Astrocyte (in vitro differentiated cells and primary cell): ENCODE results near the gene NFIA. TPM values are rescaled to one million over a fixed set of nuclear protein-coding genes. Genes with fewer than 3 reads are reported as not detected.

Source experiments
- DNase-seq: peaks from one replicate; pipeline ENCODE4 v3.0.0-alpha.2; 2010; ENCODE audit warnings: low read depth
- FAIRE-seq: peaks from 2 replicates; lab custom pipeline; 2011; peaks lifted over from hg19 to GRCh38; lab: Jason Lieb, UNC
- H2AFZ ChIP-seq: 2 replicates; pipeline ENCODE4 v1.6.0; 2012; ENCODE audit warnings: low read depth, low read length, inconsistent platforms
- H3K27ac ChIP-seq: 2 replicates; pipeline ENCODE4 v1.5.1; 2011; ENCODE audit warnings: low read depth, low read length, inconsistent platforms
- H3K27me3 ChIP-seq: 2 replicates; pipeline ENCODE4 v1.6.0; 2011; ENCODE audit warnings: low read length, inconsistent platforms; ENCODE audit not compliant: insufficient read depth
- H3K36me3 ChIP-seq: 2 replicates; pipeline ENCODE4 v1.5.1; 2011; ENCODE audit warnings: low read length, inconsistent platforms; ENCODE audit not compliant: insufficient read depth
- H3K4me1 ChIP-seq: 2 replicates; pipeline ENCODE4 v1.5.1; 2011; ENCODE audit warnings: low read length, inconsistent platforms; ENCODE audit not compliant: insufficient read depth
- H3K4me2 ChIP-seq: 2 replicates; pipeline ENCODE4 v1.6.0; 2012; ENCODE audit warnings: low read length, inconsistent platforms
- H3K4me3 ChIP-seq: 2 replicates; pipeline ENCODE4 v1.5.1; 2011; ENCODE audit warnings: low read depth, mild to moderate bottlenecking, low read length, inconsistent platforms; ENCODE audit not compliant: insufficient read depth
- H3K79me2 ChIP-seq: 2 replicates; pipeline ENCODE4 v1.6.0; 2012; ENCODE audit warnings: mild to moderate bottlenecking, low read length, inconsistent platforms; ENCODE audit not compliant: insufficient read depth
- H3K9ac ChIP-seq: 2 replicates; pipeline ENCODE4 v1.6.0; 2012; ENCODE audit warnings: mild to moderate bottlenecking, low read length, inconsistent platforms
- H3K9me3 ChIP-seq: 2 replicates; pipeline ENCODE4 v1.5.1; 2012; ENCODE audit warnings: low read depth, mild to moderate bottlenecking, low read length, inconsistent platforms; ENCODE audit not compliant: insufficient read depth
- H4K20me1 ChIP-seq: 2 replicates; pipeline ENCODE4 v1.6.0; 2012; ENCODE audit warnings: low read length, inconsistent platforms; ENCODE audit not compliant: insufficient read depth
- H3K27ac Mint-ChIP-seq: one replicate; pipeline ENCODE4 v1.8.0; 2021; ENCODE audit warnings: mild to moderate bottlenecking, mixed read lengths; ENCODE audit not compliant: unreplicated experiment
- H3K27me3 Mint-ChIP-seq: one replicate; pipeline ENCODE4 v1.8.0; 2021; ENCODE audit warnings: low read depth, mixed read lengths; ENCODE audit not compliant: unreplicated experiment
- H3K36me3 Mint-ChIP-seq: one replicate; pipeline ENCODE4 v1.8.0; 2021; ENCODE audit warnings: low read depth, mixed read lengths; ENCODE audit not compliant: unreplicated experiment
- H3K4me1 Mint-ChIP-seq: one replicate; pipeline ENCODE4 v1.8.0; 2021; ENCODE audit warnings: low read depth, mixed read lengths; ENCODE audit not compliant: unreplicated experiment
- H3K4me3 Mint-ChIP-seq: one replicate; pipeline ENCODE4 v1.8.0; 2021; ENCODE audit warnings: mild to moderate bottlenecking, moderate library complexity, mixed read lengths; ENCODE audit not compliant: unreplicated experiment
- H3K9me3 Mint-ChIP-seq: one replicate; pipeline ENCODE4 v1.8.0; 2021; ENCODE audit warnings: mild to moderate bottlenecking, mixed read lengths; ENCODE audit not compliant: unreplicated experiment
- CTCF ChIP-seq: IDR thresholded peaks from 2 replicates; pipeline ENCODE4 v1.5.1; 2011; ENCODE audit warnings: low read depth, mild to moderate bottlenecking, inconsistent platforms, low read length, moderate library complexity; ENCODE audit not compliant: insufficient read depth
- EZH2 ChIP-seq: IDR thresholded peaks from 2 replicates; pipeline ENCODE4 v1.6.1; 2012; ENCODE audit warnings: mild to moderate bottlenecking, low read length, inconsistent platforms; ENCODE audit not compliant: insufficient read depth
- total RNA-seq: library from RNA; stranded (reverse); gene quantifications from 2 replicates; pipeline ENCODE4 v1.2.1, GENCODE V29; 2021

The NFIA gene
- total RNA-seq, 1 donor from 2014 or later, result 4.6 TPM

- Histone ChIP-seq H3K27me3 (no peaks in the 10 kb centered on the region), H2AFZ (no peak overlapping the region), H3K4me3 (no peak overlapping the region), H3K9ac (no peak overlapping the region), H3K4me1 (no peaks in the 10 kb centered on the region), H3K36me3 (no peaks in the 10 kb centered on the region), H3K9me3 (no peaks in the 10 kb centered on the region), H3K4me2 (no peak overlapping the region), H3K79me2 (no peaks in the 10 kb centered on the region), H4K20me1 (no peaks in the 10 kb centered on the region), H3K27ac (no peak overlapping the region)
- peaks cover 12% of the 10 kb centered on the region for H3K27me3 Mint-ChIP-seq
- DNase-seq, result no peak
- TF ChIP-seq CTCF (no peak), EZH2 (no peak)
- H3K9me3 Mint-ChIP-seq, result no peaks in the 10 kb centered on the region
- no peaks in the 10 kb centered on the region for H3K36me3 Mint-ChIP-seq
- H3K27ac Mint-ChIP-seq, result no peak overlapping the region
- H3K4me1 Mint-ChIP-seq, result no peaks in the 10 kb centered on the region
- H3K4me3 Mint-ChIP-seq, result no peak overlapping the region
- no peak for FAIRE-seq
These were observed 110.4 kb downstream of the NFIA start for GRCh38 chr1:61192663-61193330.

GRCh38 chr1:61193808-61194207, 111.4 kb downstream of the NFIA start:
- H3K9me3 Mint-ChIP-seq, result no peaks in the 10 kb centered on the region
- DNase-seq (no peak), FAIRE-seq (no peak)
- no peak overlapping the region for H3K27ac Mint-ChIP-seq
- Histone ChIP-seq H3K4me2 (no peak overlapping the region), H3K9me3 (no peaks in the 10 kb centered on the region), H3K4me3 (no peak overlapping the region), H3K4me1 (no peaks in the 10 kb centered on the region), H3K36me3 (no peaks in the 10 kb centered on the region), H2AFZ (no peak overlapping the region), H3K9ac (no peak overlapping the region), H4K20me1 (no peaks in the 10 kb centered on the region), H3K27ac (no peak overlapping the region), H3K79me2 (no peaks in the 10 kb centered on the region), H3K27me3 (no peaks in the 10 kb centered on the region)
- H3K4me1 Mint-ChIP-seq, result no peaks in the 10 kb centered on the region
- TF ChIP-seq CTCF, result no peak
- no peak for TF ChIP-seq EZH2
- H3K4me3 Mint-ChIP-seq, result no peak overlapping the region
- H3K27me3 Mint-ChIP-seq, result peaks cover 19% of the 10 kb centered on the region
- H3K36me3 Mint-ChIP-seq, result no peaks in the 10 kb centered on the region

GRCh38 chr1:61198554-61198953, 116.2 kb downstream of the NFIA start:
- Histone ChIP-seq H2AFZ (no peak overlapping the region), H3K79me2 (no peaks in the 10 kb centered on the region), H3K4me1 (no peaks in the 10 kb centered on the region), H3K4me3 (no peak overlapping the region), H3K27ac (no peak overlapping the region), H3K4me2 (no peak overlapping the region), H3K9ac (no peak overlapping the region), H3K27me3 (no peaks in the 10 kb centered on the region), H3K9me3 (no peaks in the 10 kb centered on the region), H3K36me3 (no peaks in the 10 kb centered on the region), H4K20me1 (no peaks in the 10 kb centered on the region)
- no peak for TF ChIP-seq EZH2
- no peak for TF ChIP-seq CTCF
- peaks cover 28% of the 10 kb centered on the region for H3K27me3 Mint-ChIP-seq
- no peaks in the 10 kb centered on the region for H3K9me3 Mint-ChIP-seq
- no peak overlapping the region for H3K27ac Mint-ChIP-seq
- H3K4me1 Mint-ChIP-seq, result no peaks in the 10 kb centered on the region
- no peak overlapping the region for H3K4me3 Mint-ChIP-seq
- no peak for FAIRE-seq
- H3K36me3 Mint-ChIP-seq, result no peaks in the 10 kb centered on the region
- no peak for DNase-seq
